Purkinje cell (primary cell): ENCODE data around the gene DAND5. TPM values are rescaled to one million over a fixed set of nuclear protein-coding genes. Genes with fewer than 3 reads are reported as not detected.

Experiments
- polyA plus RNA-seq: library from polyadenylated mRNA; unstranded; fragments of >200 nt; fragmentation: Nextera tagmentation; gene quantifications from 2 replicates; pipeline ENCODE4 v1.2.1, GENCODE V29; 2014

The DAND5 gene
- polyA plus RNA-seq, result not detected in 2 replicates

DNA sequence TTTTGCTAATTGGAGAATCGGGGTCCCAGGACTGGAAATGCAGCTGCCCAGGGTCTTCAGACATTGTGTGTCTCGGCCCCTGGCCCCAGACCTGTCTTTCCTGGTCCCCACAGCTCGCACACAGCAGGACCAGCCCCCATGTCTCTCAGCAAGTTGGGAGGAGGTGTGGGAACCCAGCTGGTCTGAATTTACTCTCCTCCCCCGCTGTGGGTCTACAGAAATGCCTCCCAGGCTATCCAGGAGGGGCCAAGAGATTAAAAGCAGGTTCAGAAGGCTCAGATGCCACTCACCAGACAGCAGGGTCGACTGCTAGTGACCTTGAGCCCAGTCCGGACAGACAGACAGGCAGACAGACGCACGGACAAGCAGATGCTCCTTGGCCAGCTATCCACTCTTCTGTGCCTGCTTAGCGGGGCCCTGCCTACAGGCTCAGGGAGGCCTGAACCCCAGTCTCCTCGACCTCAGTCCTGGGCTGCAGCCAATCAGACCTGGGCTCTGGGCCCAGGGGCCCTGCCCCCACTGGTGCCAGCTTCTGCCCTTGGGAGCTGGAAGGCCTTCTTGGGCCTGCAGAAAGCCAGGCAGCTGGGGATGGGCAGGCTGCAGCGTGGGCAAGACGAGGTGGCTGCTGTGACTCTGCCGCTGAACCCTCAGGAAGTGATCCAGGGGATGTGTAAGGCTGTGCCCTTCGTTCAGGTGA is at the start of gene DAND5:
Gene DAND5, plus strand, starts transcription at position 285 of the 697 bp plus-strand sequence. Its CDS starts 85 bp downstream, at position 370.

DNA sequence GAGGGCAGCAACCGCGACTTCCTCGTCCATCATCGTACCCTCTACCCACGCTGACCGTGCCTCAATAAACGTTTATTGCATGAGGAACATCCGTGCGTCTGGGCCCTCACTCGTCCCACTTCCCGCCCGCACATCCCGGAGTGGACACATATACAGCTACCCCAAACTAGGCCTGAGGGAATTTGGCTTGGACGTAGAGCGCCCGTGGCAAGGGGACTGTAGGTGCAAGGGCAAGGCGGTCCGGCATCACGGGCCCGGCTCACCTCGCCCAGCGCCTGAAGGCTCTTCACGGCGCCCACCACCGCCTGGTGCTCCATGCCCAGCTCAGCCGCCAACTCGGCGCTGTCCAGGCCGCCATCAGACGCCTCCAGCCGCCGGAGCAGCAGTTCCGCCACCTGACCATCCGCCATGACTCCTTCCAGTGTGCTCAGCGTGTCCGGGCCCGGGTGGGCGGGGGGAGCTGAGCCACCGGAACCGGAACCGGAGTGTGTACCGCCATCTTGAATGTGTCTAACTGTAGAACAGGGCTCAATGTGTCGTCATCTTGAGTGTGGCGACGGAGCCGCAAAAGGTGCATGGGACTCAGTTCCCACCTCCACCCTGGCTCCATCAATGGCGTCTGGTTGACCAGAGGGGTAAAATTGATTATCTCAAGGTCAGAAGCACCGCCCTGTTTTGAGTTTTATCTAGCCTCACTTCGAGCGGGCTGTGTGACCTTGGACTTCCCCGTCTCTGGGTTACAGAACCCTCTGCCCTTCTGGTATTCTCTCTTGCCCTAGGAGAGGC is 35.9 kb upstream of the DAND5 start, which contains the start of gene FARSA:
Gene FARSA, minus strand, starts transcription at position 425 of the 786 bp plus-strand sequence. Its CDS starts 15 bp downstream, at position 410.

GRCh38 chr19:12937927-12938778 is 31.2 kb upstream of the DAND5 start, which contains the start of gene CALR:
Gene CALR (plus strand): TSS chr19:12938609. CDS start chr19:12938680, 71 bp downstream.

GRCh38 chr19:12945479-12946091 is 23.8 kb upstream of the DAND5 start, which contains the start of gene RAD23A:
Gene RAD23A (plus strand): TSS chr19:12945862. CDS start chr19:12945949, 87 bp downstream.

GRCh38 chr19:12956446-12957388 is 12.7 kb upstream of the DAND5 start, which contains the start of gene GADD45GIP1:
Gene GADD45GIP1 (minus strand): TSS chr19:12957223. CDS start chr19:12957212, 11 bp downstream.

GRCh38 chr19:12994701-12995595 is 25.6 kb downstream of the DAND5 start, which contains the start of gene NFIX:
Gene NFIX (plus strand): TSS chr19:12995475. CDS start chr19:12995838, 363 bp downstream.

Other genes starting within 250 kb of the DAND5 start
- gene TNPO2, start 245.6 kb upstream of the DAND5 start, polyA plus RNA-seq, result 31.5 and 39.0 TPM in 2 replicates
- 64.1 and 73.9 TPM in 2 replicates for gene TRIR, start 234.9 kb upstream of the DAND5 start, polyA plus RNA-seq
- 20.2 and 38.0 TPM in 2 replicates for gene GET3, start 232.1 kb upstream of the DAND5 start, polyA plus RNA-seq
- gene BEST2, start 217.8 kb upstream of the DAND5 start, polyA plus RNA-seq, result not detected in 2 replicates
- 16.2 and 27.2 TPM in 2 replicates for gene HOOK2, start 194.0 kb upstream of the DAND5 start, polyA plus RNA-seq
- 1.1 TPM in 1 of 2 replicates, not detected in the other for gene JUNB, start 178.1 kb upstream of the DAND5 start, polyA plus RNA-seq
- gene PRDX2, start 167.8 kb upstream of the DAND5 start, polyA plus RNA-seq, result 1,541 and 1,786 TPM in 2 replicates
- 3.0 TPM in 1 of 2 replicates, not detected in the other for gene THSD8, start 167.5 kb upstream of the DAND5 start, polyA plus RNA-seq
- gene RNASEH2A, start 163.0 kb upstream of the DAND5 start, polyA plus RNA-seq, result 0.42 and 6.5 TPM in 2 replicates
- gene RTBDN, start 135.0 kb upstream of the DAND5 start, polyA plus RNA-seq, result 8.2 TPM in 1 of 2 replicates, not detected in the other
- 2.5 and 5.0 TPM in 2 replicates for gene MAST1, start 131.1 kb upstream of the DAND5 start, polyA plus RNA-seq
- 1.5 and 2.8 TPM in 2 replicates for gene DNASE2, start 88.1 kb upstream of the DAND5 start, polyA plus RNA-seq
- gene KLF1, start 82.4 kb upstream of the DAND5 start, polyA plus RNA-seq, result not detected in 2 replicates
- 7.2 and 8.1 TPM in 2 replicates for gene GCDH, start 78.4 kb upstream of the DAND5 start, polyA plus RNA-seq
- gene SYCE2, start 50.3 kb upstream of the DAND5 start, polyA plus RNA-seq, result not detected in 2 replicates
- gene FARSA, start 35.9 kb upstream of the DAND5 start, polyA plus RNA-seq, result 39.0 and 40.7 TPM in 2 replicates
- gene CALR, start 31.0 kb upstream of the DAND5 start, polyA plus RNA-seq, result 1,157 and 1,633 TPM in 2 replicates
- gene RAD23A, start 23.7 kb upstream of the DAND5 start, polyA plus RNA-seq, result 35.9 and 39.6 TPM in 2 replicates
- 11.9 and 15.4 TPM in 2 replicates for gene GADD45GIP1, start 12.4 kb upstream of the DAND5 start, polyA plus RNA-seq
- gene NFIX, start 25.9 kb downstream of the DAND5 start, polyA plus RNA-seq, result 2.0 and 4.5 TPM in 2 replicates
- gene LYL1, start 133.3 kb downstream of the DAND5 start, polyA plus RNA-seq, result not detected in 2 replicates
- gene TRMT1, start 147.2 kb downstream of the DAND5 start, polyA plus RNA-seq, result 1.7 and 3.5 TPM in 2 replicates
- gene NACC1, start 148.7 kb downstream of the DAND5 start, polyA plus RNA-seq, result 0.10 and 0.63 TPM in 2 replicates
- gene STX10, start 180.8 kb downstream of the DAND5 start, polyA plus RNA-seq, result 0.60 and 7.2 TPM in 2 replicates
- 0.19 and 0.41 TPM in 2 replicates for gene IER2, start 180.8 kb downstream of the DAND5 start, polyA plus RNA-seq